Stimulated activated CD4-positive, alpha-beta T cell treated with anti-CD3 and anti-CD28 coated beads, Interleukin-4, amount 100 ng/mL, for 1 hour (primary cell): ENCODE results near the gene HTR3B.

Experiments used
- DNase-seq: peaks from one replicate; pipeline ENCODE4 v3.0.0-alpha.2; 2020

The HTR3B gene

GRCh38 chr11:113947994-113948393 is 43.4 kb downstream of the HTR3B start:
- no peak for DNase-seq

GRCh38 chr11:113949891-113950290 is 45.3 kb downstream of the HTR3B start:
- DNase-seq, result no peak

GRCh38 chr11:113951537-113951936 is 46.9 kb downstream of the HTR3B start:
- no peak for DNase-seq

- DNase-seq, result no peak
These were observed 47.5 kb downstream of the HTR3B start for GRCh38 chr11:113952070-113952469.

GRCh38 chr11:113952588-113952987 is 48.0 kb downstream of the HTR3B start:
- DNase-seq, result no peak

- no peak for DNase-seq
These were observed 49.6 kb downstream of the HTR3B start for GRCh38 chr11:113954235-113954634.

GRCh38 chr11:113956986-113957385 is 52.4 kb downstream of the HTR3B start:
- DNase-seq, result no peak

GRCh38 chr11:113960702-113961330 is 56.2 kb downstream of the HTR3B start:
- DNase-seq, result no peak

GRCh38 chr11:113967361-113967760 is 62.8 kb downstream of the HTR3B start:
- DNase-seq, result no peak

GRCh38 chr11:113971506-113972195 is 67.1 kb downstream of the HTR3B start:
- no peak for DNase-seq

GRCh38 chr11:113974741-113975470 is 70.3 kb downstream of the HTR3B start, which contains the start of gene HTR3A:
TSS of gene HTR3A (plus strand) at chr11:113975108. CDS start at chr11:113975326, 218 bp downstream.
- no peak for DNase-seq

GRCh38 chr11:113977071-113977490 is 72.5 kb downstream of the HTR3B start:
- DNase-seq, result no peak

- DNase-seq, result no peak
These were observed 73.1 kb downstream of the HTR3B start for GRCh38 chr11:113977701-113978100.

GRCh38 chr11:113979431-113979830 is 74.8 kb downstream of the HTR3B start:
- no peak for DNase-seq

- no peak for DNase-seq
These were observed 76.2 kb downstream of the HTR3B start for GRCh38 chr11:113980785-113981184.

- no peak for DNase-seq
These were observed 77.7 kb downstream of the HTR3B start for GRCh38 chr11:113982306-113982705.

- DNase-seq, result no peak
These were observed 80.2 kb downstream of the HTR3B start for GRCh38 chr11:113984781-113985180.

- no peak for DNase-seq
These were observed 81.3 kb downstream of the HTR3B start for GRCh38 chr11:113985906-113986305.

- DNase-seq, result no peak
These were observed 82.0 kb downstream of the HTR3B start for GRCh38 chr11:113986351-113987140.

- DNase-seq, result no peak
These were observed 84.8 kb downstream of the HTR3B start for GRCh38 chr11:113989381-113989780.

GRCh38 chr11:113989916-113990315 is 85.3 kb downstream of the HTR3B start:
- DNase-seq, result no peak

- DNase-seq, result no peak
These were observed 86.6 kb downstream of the HTR3B start for GRCh38 chr11:113991170-113991569.
